GM23338 (cell line): ENCODE measurements around the gene SH3TC2. TPM values are rescaled to one million over a fixed set of nuclear protein-coding genes. Genes with fewer than 3 reads are reported as not detected.

Experiments used
- ATAC-seq: fragments of 200-7000 bp; cut with Tn5 transposase; 3 replicates; pipeline ENCODE4 v1.9.1; 2020
- DNase-seq: peaks from one replicate; pipeline ENCODE4 v3.0.0-alpha.2; 2015; ENCODE audit warnings: low spot score
- H2AFZ ChIP-seq: fragments of 200-600 bp; sonication (generic); 2 replicates; pipeline ENCODE4 v1.8.0; 2016; ENCODE audit warnings: antibody characterized with exemption, mild to moderate bottlenecking, moderate library complexity
- H3F3A ChIP-seq: fragments of 200-600 bp; sonication (generic); replicated peaks from 2 replicates; pipeline ENCODE4 v1.8.0; 2017; ENCODE audit warnings: antibody characterized with exemption, mixed run types, low read depth
- H3K27ac ChIP-seq: fragments of 200-600 bp; sonication (generic); 2 replicates; pipeline ENCODE4 v1.6.1; 2016; ENCODE audit warnings: low read depth
- H3K27me3 ChIP-seq: fragments of 200-600 bp; sonication (generic); 2 replicates; pipeline ENCODE4 v1.8.0; 2016; ENCODE audit warnings: mild to moderate bottlenecking, mixed run types, moderate library complexity; ENCODE audit not compliant: insufficient read depth
- H3K36me3 ChIP-seq: fragments of 200-600 bp; sonication (generic); 2 replicates; pipeline ENCODE4 v1.8.0; 2016; ENCODE audit warnings: mild to moderate bottlenecking; ENCODE audit not compliant: insufficient read depth
- H3K4me1 ChIP-seq: fragments of 200-600 bp; sonication (generic); 2 replicates; pipeline ENCODE4 v1.8.0; 2016; ENCODE audit warnings: mild to moderate bottlenecking, moderate library complexity; ENCODE audit not compliant: insufficient read depth
- H3K4me2 ChIP-seq: fragments of 200-600 bp; sonication (generic); 2 replicates; pipeline ENCODE4 v1.7.1; 2017; ENCODE audit warnings: mixed run types
- H3K4me3 ChIP-seq: fragments of 200-600 bp; sonication (generic); 2 replicates; pipeline ENCODE4 v1.6.1; 2016; ENCODE audit warnings: mixed run types
- H3K79me2 ChIP-seq: fragments of 200-600 bp; sonication (generic); replicated peaks from 2 replicates; pipeline ENCODE4 v1.8.0; 2017; ENCODE audit warnings: mild to moderate bottlenecking; ENCODE audit not compliant: insufficient read depth
- H3K9me2 ChIP-seq: fragments of 200-600 bp; sonication (generic); 2 replicates; pipeline ENCODE4 v1.8.0; 2017; ENCODE audit not compliant: insufficient read depth
- H4K20me1 ChIP-seq: fragments of 200-600 bp; sonication (generic); replicated peaks from 2 replicates; pipeline ENCODE4 v1.8.0; 2017; ENCODE audit warnings: mild to moderate bottlenecking; ENCODE audit not compliant: insufficient read depth
- H3K27ac Mint-ChIP-seq: 2 replicates; pipeline ENCODE4 v1.8.0; 2020; ENCODE audit warnings: inconsistent platforms, mild to moderate bottlenecking, moderate library complexity, mixed read lengths
- H3K27me3 Mint-ChIP-seq: 3 replicates; pipeline ENCODE4 v1.8.0; 2022; ENCODE audit warnings: low read depth, mild to moderate bottlenecking, moderate library complexity, mixed read lengths, inconsistent platforms; ENCODE audit not compliant: insufficient read depth, poor library complexity
- H3K36me3 Mint-ChIP-seq: 3 replicates; pipeline ENCODE4 v1.8.0; 2021; ENCODE audit warnings: low read depth, mild to moderate bottlenecking, inconsistent platforms, moderate library complexity, mixed read lengths
- H3K4me1 Mint-ChIP-seq: 3 replicates; pipeline ENCODE4 v1.8.0; 2020; ENCODE audit warnings: mild to moderate bottlenecking, inconsistent platforms, mixed read lengths
- H3K4me3 Mint-ChIP-seq: 3 replicates; pipeline ENCODE4 v1.8.0; 2021; ENCODE audit warnings: moderate library complexity, mild to moderate bottlenecking, inconsistent platforms, mixed read lengths
- H3K9me3 Mint-ChIP-seq: 3 replicates; pipeline ENCODE4 v1.8.0; 2020; ENCODE audit warnings: moderate library complexity, mild to moderate bottlenecking, inconsistent platforms, mixed read lengths
- CREB1 ChIP-seq: fragments of 250-450 bp; sonication (Bioruptor Pico); IDR thresholded peaks from 2 replicates; pipeline ENCODE4 v1.5.0; 2020; ENCODE audit warnings: low read depth, mild to moderate bottlenecking, moderate library complexity
- EZH2 ChIP-seq: fragments of 200-600 bp; sonication (generic); IDR thresholded peaks from one replicate; pipeline ENCODE4 v1.8.0; 2017; ENCODE audit warnings: antibody characterized with exemption, mild to moderate bottlenecking, low read depth; ENCODE audit not compliant: unreplicated experiment
- EZH2phosphoT487 ChIP-seq: fragments of 200-600 bp; sonication (generic); IDR thresholded peaks from one replicate; pipeline ENCODE4 v1.8.1; 2018; ENCODE audit warnings: antibody characterized with exemption; ENCODE audit not compliant: unreplicated experiment
- JUNB ChIP-seq: IDR thresholded peaks from one replicate; pipeline ENCODE4 v1.6.1; 2016; ENCODE audit warnings: antibody characterized with exemption; ENCODE audit not compliant: unreplicated experiment
- NANOG ChIP-seq: IDR thresholded peaks from 2 replicates; pipeline ENCODE4 v1.6.1; 2016; ENCODE audit warnings: antibody characterized with exemption, borderline replicate concordance
- POLR2AphosphoS5 ChIP-seq: IDR thresholded peaks from 2 replicates; pipeline ENCODE4 v1.6.1; 2016; ENCODE audit warnings: antibody characterized with exemption, low read depth
- STAT1 ChIP-seq: IDR thresholded peaks from one replicate; pipeline ENCODE4 v1.6.1; 2016; ENCODE audit warnings: antibody characterized with exemption; ENCODE audit not compliant: unreplicated experiment
- ZNF114 ChIP-seq: fragments of 250-450 bp; sonication (Bioruptor Pico); IDR thresholded peaks from 2 replicates; pipeline ENCODE4 v1.5.0; 2020; ENCODE audit warnings: mild to moderate bottlenecking, moderate library complexity
- ZNF331 ChIP-seq: fragments of 250-450 bp; sonication (Bioruptor Pico); IDR thresholded peaks from 2 replicates; pipeline ENCODE4 v1.5.0; 2020; ENCODE audit warnings: low read depth, mild to moderate bottlenecking, moderate library complexity
- polyA plus RNA-seq: library from polyadenylated mRNA; unstranded; fragments of >200 nt; fragmentation: Nextera tagmentation; extraction: Ambion mirVana; gene quantifications from 2 replicates; pipeline ENCODE4 v1.2.1, GENCODE V29; 2016
- total RNA-seq: library from RNA; depleted of rRNA; stranded (reverse); fragments of >200 nt; shearing (Covaris generic); gene quantifications from 2 replicates; pipeline ENCODE4 v1.2.3, GENCODE V29; 2014
- TF ChIP-seq, protein P1 (sequence below): IDR thresholded peaks from 2 replicates; pipeline ENCODE4 v1.6.1; 2016; ENCODE audit warnings: antibody characterized with exemption
- TF ChIP-seq, protein P2 (sequence below): IDR thresholded peaks from one replicate; pipeline ENCODE4 v1.6.1; 2018; ENCODE audit warnings: antibody characterized with exemption; ENCODE audit not compliant: unreplicated experiment
- TF ChIP-seq, protein P3 (sequence below), 2 experiments: fragments of 200-600 bp in 1 of 2; sonication (generic) in 1 of 2; conservative IDR thresholded peaks; 2 replicates each; pipeline versions ENCODE4 v1.5.1 to v1.6.1; 2016 to 2017; ENCODE audit warnings: antibody characterized with exemption in 2 of 2, low read depth in 2 of 2, mild to moderate bottlenecking in 2 of 2, moderate library complexity in 1 of 2
- TF ChIP-seq, protein P4 (sequence below): fragments of 250-450 bp; sonication (Bioruptor Pico); IDR thresholded peaks from 2 replicates; pipeline ENCODE4 v1.5.0; 2020; ENCODE audit warnings: mild to moderate bottlenecking, moderate library complexity

Gene SH3TC2
- total and polyA plus RNA-seq, 2 experiments from 2014 or later: 0.10 to 0.17 TPM

DNA sequence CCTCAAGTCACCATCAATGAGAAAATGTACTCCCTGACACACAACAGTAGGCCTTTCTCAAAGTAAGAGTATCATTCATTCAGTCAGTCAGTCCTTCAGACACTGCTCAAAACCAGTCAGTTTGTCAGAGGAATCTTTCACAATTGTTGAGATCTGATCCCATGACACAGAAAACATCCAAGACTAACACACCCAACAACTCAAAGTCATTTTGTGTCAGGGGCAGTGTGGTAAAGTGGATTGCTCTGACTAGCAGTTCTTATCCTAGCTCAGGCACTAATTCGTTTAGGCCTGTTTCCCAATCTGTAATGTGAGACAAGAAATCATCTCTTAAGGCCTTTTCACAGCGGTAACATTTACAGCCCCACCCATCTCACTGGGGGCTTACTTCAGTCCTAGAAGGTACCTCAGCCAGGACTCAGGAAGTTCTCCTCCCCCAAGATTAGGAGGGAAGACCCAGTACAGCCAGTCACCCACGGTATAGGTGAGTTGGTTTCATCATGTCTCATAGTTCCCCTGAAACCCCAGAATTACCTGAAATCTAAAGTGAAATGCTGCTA lies 31.9 kb downstream of the SH3TC2 start:
- H3K79me2 ChIP-seq: no peaks in the 10 kb centered on the region
- H3K4me1 ChIP-seq: no peaks in the 10 kb centered on the region
- no peak overlapping the region for H3K4me3 ChIP-seq
- DNase-seq (no peak), ATAC-seq (no peak)
- no peak overlapping the region for H2AFZ ChIP-seq
- no peak overlapping the region for H3K27ac ChIP-seq
- TF ChIP-seq EZH2phosphoT487 (no peak), NANOG (no peak), ZNF114 (CRISPR knock-in tag) (no peak), POLR2AphosphoS5 (no peak), STAT1 (no peak), JUNB (no peak), ZNF331 (CRISPR knock-in tag) (no peak), CREB1 (no peak), EZH2 (no peak)
- TF ChIP-seq, protein P1, sequence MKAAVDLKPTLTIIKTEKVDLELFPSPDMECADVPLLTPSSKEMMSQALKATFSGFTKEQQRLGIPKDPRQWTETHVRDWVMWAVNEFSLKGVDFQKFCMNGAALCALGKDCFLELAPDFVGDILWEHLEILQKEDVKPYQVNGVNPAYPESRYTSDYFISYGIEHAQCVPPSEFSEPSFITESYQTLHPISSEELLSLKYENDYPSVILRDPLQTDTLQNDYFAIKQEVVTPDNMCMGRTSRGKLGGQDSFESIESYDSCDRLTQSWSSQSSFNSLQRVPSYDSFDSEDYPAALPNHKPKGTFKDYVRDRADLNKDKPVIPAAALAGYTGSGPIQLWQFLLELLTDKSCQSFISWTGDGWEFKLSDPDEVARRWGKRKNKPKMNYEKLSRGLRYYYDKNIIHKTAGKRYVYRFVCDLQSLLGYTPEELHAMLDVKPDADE: no peak
- TF ChIP-seq, protein P2, sequence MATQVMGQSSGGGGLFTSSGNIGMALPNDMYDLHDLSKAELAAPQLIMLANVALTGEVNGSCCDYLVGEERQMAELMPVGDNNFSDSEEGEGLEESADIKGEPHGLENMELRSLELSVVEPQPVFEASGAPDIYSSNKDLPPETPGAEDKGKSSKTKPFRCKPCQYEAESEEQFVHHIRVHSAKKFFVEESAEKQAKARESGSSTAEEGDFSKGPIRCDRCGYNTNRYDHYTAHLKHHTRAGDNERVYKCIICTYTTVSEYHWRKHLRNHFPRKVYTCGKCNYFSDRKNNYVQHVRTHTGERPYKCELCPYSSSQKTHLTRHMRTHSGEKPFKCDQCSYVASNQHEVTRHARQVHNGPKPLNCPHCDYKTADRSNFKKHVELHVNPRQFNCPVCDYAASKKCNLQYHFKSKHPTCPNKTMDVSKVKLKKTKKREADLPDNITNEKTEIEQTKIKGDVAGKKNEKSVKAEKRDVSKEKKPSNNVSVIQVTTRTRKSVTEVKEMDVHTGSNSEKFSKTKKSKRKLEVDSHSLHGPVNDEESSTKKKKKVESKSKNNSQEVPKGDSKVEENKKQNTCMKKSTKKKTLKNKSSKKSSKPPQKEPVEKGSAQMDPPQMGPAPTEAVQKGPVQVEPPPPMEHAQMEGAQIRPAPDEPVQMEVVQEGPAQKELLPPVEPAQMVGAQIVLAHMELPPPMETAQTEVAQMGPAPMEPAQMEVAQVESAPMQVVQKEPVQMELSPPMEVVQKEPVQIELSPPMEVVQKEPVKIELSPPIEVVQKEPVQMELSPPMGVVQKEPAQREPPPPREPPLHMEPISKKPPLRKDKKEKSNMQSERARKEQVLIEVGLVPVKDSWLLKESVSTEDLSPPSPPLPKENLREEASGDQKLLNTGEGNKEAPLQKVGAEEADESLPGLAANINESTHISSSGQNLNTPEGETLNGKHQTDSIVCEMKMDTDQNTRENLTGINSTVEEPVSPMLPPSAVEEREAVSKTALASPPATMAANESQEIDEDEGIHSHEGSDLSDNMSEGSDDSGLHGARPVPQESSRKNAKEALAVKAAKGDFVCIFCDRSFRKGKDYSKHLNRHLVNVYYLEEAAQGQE: no peak
- TF ChIP-seq, protein P3, sequence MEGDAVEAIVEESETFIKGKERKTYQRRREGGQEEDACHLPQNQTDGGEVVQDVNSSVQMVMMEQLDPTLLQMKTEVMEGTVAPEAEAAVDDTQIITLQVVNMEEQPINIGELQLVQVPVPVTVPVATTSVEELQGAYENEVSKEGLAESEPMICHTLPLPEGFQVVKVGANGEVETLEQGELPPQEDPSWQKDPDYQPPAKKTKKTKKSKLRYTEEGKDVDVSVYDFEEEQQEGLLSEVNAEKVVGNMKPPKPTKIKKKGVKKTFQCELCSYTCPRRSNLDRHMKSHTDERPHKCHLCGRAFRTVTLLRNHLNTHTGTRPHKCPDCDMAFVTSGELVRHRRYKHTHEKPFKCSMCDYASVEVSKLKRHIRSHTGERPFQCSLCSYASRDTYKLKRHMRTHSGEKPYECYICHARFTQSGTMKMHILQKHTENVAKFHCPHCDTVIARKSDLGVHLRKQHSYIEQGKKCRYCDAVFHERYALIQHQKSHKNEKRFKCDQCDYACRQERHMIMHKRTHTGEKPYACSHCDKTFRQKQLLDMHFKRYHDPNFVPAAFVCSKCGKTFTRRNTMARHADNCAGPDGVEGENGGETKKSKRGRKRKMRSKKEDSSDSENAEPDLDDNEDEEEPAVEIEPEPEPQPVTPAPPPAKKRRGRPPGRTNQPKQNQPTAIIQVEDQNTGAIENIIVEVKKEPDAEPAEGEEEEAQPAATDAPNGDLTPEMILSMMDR (conservative IDR thresholded peaks at IDR 0.05; ENCODE audit: low read depth in 2 of 2): no peak
- TF ChIP-seq, protein P4, sequence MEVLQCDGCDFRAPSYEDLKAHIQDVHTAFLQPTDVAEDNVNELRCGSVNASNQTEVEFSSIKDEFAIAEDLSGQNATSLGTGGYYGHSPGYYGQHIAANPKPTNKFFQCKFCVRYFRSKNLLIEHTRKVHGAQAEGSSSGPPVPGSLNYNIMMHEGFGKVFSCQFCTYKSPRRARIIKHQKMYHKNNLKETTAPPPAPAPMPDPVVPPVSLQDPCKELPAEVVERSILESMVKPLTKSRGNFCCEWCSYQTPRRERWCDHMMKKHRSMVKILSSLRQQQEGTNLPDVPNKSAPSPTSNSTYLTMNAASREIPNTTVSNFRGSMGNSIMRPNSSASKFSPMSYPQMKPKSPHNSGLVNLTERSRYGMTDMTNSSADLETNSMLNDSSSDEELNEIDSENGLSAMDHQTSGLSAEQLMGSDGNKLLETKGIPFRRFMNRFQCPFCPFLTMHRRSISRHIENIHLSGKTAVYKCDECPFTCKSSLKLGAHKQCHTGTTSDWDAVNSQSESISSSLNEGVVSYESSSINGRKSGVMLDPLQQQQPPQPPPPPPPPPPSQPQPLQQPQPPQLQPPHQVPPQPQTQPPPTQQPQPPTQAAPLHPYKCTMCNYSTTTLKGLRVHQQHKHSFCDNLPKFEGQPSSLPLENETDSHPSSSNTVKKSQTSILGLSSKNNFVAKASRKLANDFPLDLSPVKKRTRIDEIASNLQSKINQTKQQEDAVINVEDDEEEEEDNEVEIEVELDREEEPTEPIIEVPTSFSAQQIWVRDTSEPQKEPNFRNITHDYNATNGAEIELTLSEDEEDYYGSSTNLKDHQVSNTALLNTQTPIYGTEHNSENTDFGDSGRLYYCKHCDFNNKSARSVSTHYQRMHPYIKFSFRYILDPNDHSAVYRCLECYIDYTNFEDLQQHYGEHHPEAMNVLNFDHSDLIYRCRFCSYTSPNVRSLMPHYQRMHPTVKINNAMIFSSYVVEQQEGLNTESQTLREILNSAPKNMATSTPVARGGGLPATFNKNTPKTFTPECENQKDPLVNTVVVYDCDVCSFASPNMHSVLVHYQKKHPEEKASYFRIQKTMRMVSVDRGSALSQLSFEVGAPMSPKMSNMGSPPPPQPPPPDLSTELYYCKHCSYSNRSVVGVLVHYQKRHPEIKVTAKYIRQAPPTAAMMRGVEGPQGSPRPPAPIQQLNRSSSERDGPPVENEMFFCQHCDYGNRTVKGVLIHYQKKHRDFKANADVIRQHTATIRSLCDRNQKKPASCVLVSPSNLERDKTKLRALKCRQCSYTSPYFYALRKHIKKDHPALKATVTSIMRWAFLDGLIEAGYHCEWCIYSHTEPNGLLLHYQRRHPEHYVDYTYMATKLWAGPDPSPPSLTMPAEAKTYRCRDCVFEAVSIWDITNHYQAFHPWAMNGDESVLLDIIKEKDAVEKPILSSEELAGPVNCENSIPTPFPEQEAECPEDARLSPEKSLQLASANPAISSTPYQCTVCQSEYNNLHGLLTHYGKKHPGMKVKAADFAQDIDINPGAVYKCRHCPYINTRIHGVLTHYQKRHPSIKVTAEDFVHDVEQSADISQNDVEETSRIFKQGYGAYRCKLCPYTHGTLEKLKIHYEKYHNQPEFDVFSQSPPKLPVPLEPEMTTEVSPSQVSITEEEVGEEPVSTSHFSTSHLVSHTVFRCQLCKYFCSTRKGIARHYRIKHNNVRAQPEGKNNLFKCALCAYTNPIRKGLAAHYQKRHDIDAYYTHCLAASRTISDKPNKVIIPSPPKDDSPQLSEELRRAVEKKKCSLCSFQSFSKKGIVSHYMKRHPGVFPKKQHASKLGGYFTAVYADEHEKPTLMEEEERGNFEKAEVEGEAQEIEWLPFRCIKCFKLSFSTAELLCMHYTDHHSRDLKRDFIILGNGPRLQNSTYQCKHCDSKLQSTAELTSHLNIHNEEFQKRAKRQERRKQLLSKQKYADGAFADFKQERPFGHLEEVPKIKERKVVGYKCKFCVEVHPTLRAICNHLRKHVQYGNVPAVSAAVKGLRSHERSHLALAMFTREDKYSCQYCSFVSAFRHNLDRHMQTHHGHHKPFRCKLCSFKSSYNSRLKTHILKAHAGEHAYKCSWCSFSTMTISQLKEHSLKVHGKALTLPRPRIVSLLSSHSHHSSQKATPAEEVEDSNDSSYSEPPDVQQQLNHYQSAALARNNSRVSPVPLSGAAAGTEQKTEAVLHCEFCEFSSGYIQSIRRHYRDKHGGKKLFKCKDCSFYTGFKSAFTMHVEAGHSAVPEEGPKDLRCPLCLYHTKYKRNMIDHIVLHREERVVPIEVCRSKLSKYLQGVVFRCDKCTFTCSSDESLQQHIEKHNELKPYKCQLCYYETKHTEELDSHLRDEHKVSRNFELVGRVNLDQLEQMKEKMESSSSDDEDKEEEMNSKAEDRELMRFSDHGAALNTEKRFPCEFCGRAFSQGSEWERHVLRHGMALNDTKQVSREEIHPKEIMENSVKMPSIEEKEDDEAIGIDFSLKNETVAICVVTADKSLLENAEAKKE (CRISPR knock-in tag): no peak
- no peaks in the 10 kb centered on the region for H3K36me3 ChIP-seq
- H3K27me3 Mint-ChIP-seq: peaks cover 3% of the 10 kb centered on the region
- no peaks in the 10 kb centered on the region for H3F3A ChIP-seq
- no peaks in the 10 kb centered on the region for H3K4me1 Mint-ChIP-seq
- H3K9me2 ChIP-seq: no peaks in the 10 kb centered on the region
- H3K9me3 Mint-ChIP-seq: no peaks in the 10 kb centered on the region
- no peaks in the 10 kb centered on the region for H3K27me3 ChIP-seq
- H4K20me1 ChIP-seq: no peaks in the 10 kb centered on the region
- no peak overlapping the region for H3K27ac Mint-ChIP-seq
- no peak overlapping the region for H3K4me2 ChIP-seq
- H3K4me3 Mint-ChIP-seq: no peak overlapping the region
- no peaks in the 10 kb centered on the region for H3K36me3 Mint-ChIP-seq
